NCI-H446 treated with DMSO at 0.1 percent for 48 hours (cell line): ENCODE data around the gene ERICH4.
"Not testable (repeated sequence)": the region's sequence is repeated elsewhere in the genome, so short reads cannot be mapped to it uniquely, and the experiment has no call there.

Experiments used
- DNase-seq: peaks from one replicate; lab custom pipeline; 2025; lab: John Stamatoyannopoulos, UW

Gene ERICH4

GRCh38 chr19:41414461-41414860 is 28.5 kb upstream of the ERICH4 start:
- DNase-seq: no peak

GRCh38 chr19:41415154-41415571 is 27.8 kb upstream of the ERICH4 start:
- no peak for DNase-seq

- no peak for DNase-seq
These were observed 26.7 kb upstream of the ERICH4 start for GRCh38 chr19:41416194-41416674.

DNA sequence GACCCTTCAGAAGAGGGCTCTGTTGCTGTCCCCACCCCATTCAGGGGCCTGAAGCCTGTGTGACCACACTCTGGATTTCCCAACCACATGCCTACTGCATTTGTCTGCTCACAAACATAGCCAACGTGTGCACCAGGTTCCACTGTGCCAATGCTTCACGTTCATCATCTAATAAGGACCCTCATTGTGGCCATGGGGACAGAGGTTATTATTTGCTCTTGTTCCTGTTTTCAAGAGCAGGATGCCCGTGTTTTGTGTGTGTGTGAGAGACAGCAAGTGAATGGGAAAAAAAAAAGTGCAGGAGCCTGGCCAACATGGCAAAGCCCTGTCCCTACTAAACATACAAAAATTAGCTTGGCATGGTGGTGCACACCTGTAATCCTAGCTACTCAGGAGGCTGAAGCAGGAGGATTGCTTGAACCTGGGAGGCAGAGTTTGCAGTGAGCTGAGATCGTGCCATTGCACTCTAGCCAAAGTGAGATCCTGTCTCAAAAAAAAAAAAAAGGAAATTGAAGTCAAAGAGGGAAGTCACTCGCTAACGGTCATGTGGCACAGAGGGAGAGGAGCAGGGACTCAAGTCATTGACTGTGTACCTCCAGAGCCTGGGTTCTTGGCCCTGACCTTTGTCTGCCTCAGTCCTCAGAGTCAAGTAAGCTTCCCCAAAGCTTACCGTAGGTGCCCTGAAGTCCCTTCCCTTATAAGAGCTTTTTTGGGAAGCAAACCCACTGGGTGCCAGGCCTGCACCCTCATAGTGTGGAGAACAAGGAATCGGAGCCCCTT is 22.7 kb upstream of the ERICH4 start:
- DNase-seq: no peak

DNA sequence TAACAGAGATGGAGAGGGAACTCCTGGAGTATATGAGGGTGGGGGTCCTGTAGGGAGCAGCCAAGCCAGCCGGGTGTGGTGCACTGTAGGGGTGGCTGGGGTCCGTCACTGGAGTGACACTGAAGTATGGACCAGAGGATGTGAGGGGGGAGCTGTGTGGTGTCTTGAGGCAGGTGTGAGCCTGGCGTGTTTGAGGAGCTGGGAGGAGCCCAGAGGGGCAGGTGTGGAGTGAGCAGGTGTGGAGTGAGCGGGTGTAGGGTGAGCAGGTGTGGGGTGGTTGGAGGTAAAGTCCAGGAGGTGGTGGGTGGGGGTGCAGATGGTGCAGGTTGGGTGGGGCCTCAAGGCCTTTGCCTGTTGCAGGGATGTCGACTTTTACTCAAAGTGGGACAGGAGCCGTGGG is 21.6 kb upstream of the ERICH4 start:
- DNase-seq: no peak

- no peak for DNase-seq
These were observed 21.0 kb upstream of the ERICH4 start for GRCh38 chr19:41421973-41422372.

- DNase-seq: no peak
These were observed 20.5 kb upstream of the ERICH4 start for GRCh38 chr19:41422456-41422855.

DNA sequence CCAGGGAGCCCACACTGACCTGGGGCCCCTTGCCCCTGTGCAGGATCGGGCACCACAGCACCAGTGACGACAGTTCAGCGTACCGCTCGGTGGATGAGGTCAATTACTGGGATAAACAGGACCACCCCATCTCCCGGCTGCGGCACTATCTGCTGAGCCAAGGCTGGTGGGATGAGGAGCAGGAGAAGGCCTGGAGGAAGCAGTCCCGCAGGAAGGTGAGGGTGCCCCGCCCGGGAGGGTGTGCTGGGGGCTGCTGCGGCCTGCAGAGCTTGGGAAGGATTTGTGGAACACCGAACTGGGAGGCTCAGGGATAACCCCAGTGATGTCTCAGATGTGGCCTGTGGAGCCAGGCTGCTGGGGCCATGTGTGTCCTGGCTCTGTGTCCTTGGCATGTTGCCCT is 20.0 kb upstream of the ERICH4 start:
- DNase-seq: no peak

- DNase-seq: no peak
These were observed 18.4 kb upstream of the ERICH4 start for GRCh38 chr19:41424335-41425173.

DNA sequence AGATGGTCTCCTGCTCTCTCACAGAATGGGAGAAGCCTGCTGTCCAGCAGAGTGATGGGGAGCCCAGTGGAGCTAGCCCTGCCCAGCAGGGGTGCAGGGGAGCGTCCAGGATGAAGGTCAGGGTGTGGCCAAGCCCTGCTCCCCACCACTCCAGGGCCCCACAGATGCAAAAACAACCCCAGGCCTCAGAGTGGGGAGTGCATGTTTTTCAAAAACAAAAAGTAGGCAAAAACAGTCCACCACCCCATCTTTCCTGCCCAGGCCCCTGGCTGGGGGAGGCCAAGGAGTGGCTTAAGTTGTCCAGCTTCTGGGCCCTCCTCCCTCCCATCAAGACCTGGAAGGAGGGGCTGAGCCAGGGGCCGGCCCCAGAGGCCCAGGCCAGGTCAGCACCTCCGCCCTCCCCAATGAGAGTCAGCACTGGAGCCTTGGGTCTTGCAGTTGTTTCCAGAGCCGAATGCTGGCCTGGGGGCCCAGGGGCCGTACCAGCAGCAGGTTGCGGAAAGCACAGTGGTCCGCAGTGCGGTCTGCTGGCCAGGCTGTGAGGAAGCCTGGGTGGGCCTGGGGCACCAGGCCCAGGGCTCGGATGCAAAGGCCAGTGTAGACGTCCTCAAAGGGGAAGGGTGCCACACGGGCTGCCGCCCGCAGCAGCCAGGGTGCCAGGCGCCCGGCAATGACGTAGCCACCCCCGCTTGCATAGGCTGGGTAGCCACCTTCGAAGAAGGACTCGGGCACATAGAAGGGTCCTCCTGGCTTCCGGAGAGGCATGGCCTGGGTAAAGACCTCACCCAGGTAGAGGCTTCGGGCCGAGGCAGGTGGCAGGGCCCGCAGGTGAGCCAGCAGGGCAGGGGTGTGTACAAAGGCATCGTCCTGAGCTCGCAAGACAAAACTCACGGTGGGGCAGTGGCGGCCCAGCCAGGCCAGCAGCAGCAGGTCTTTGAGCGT is 17.5 kb upstream of the ERICH4 start:
- no peak for DNase-seq

DNA sequence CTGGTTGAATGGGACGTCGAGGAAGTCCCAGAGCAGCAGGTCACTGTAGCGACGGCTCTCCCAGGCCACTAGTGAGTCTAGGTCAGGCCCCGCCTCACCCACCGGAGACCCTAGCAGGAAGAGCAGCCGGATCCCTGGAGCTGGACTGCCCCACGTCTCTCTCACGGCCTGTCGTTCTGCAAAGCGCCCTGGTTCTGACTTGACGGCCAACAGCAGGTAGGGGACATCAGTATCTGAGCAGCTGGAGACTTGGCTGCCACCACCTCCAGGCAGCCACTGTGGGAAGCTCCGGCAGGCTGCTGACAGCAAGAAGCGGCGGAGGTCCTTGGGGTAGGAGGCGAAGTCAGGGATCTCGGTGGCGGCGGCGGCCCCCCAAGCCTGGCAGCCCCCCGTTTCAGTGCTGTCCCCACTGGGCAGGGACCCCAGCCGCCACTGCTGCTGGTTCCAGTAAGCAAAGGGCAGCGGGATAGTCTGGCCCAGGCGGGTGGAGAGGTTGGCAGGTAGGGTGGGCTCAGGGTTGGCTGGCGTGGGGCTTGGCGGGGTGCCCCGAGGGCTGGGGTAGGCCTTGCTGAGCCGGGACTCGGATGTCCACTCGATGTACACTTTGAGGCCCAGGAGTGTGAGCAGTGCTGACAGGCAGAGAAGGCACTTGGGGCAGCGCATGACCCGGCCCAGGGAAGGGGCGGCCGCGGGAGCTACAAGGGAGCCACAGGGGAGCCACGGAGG is 16.7 kb upstream of the ERICH4 start:
- no peak for DNase-seq

DNA sequence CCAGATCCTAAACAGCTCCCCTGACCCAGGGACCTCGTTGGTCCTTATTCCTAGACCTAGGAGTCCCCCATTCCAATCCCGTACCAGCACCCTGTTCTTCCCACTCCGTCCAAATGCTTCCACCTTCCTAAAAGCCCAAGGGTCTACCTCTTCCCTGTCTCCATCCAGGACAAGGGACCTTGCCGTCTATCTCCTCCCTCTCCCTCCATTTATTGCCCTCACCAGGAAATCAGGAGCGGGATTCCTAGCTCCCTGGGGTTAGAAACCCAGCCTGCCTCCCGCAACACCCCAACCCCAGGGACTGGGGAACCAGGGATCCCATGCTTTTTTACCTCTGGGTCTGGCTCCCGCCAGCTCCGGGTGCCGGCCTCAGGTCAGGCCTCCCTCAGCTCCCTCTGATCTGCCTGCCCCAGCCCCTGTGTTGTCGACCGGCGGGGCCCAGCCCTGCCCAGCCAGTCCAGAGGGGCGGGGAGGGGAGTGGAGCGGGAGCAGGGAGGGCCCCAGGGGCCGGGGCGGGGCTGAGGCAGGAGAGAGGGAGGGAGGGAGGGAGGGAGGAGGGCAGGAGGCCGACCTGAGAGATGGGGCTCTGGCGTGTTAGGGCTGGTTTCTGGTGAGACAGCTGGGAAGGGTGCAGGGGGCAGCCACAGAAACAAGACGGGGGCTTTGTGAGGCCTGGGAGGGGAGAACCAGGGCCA is 15.9 kb upstream of the ERICH4 start, which contains the start of gene B3GNT8:
Gene B3GNT8 (minus strand): TSS at position 423 of the 695 bp plus-strand sequence. CDS start 596 bp downstream, outside the sequence.
- DNase-seq: no peak

DNA sequence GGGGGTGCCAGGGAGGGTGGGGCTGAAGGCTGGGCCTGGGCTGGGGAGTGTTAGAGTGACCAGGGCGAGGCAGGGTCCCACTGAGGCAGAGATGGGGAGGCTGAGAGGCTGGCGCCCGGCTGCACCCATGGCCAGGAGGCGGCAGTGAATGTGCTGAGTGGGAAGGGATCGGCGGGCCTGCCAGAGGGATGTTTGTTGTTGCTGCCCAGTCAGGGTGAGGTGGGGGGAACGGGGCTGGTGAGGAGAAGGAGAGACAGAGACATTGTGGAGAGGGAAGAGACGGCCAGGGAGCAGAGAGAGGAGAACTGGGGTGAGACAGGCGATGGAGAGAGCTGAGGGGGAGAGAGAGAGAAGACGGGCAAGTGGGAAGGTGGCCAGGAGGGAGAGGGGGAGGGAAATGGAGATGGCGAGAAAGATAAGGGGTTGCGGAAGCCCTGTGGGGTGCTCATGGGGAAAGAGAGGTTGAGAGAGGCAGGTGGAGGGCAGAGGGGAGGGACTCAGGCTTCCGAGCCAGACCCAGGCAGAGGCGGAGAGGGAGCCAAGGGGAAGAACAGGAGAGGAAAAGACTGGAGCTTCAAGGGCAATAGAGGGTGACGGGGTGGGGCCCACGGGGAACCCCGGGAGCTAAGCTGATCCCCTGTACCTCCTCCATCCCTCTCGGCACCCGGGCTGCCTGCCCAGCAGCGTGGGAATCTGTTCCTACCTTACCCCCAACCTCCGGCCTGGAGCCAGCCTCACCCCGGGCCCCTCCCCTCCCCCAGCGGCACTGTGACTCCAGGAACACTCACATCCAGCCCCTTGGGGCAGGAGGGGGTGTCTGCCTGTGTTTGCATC is 15.1 kb upstream of the ERICH4 start:
- no peak for DNase-seq

DNA sequence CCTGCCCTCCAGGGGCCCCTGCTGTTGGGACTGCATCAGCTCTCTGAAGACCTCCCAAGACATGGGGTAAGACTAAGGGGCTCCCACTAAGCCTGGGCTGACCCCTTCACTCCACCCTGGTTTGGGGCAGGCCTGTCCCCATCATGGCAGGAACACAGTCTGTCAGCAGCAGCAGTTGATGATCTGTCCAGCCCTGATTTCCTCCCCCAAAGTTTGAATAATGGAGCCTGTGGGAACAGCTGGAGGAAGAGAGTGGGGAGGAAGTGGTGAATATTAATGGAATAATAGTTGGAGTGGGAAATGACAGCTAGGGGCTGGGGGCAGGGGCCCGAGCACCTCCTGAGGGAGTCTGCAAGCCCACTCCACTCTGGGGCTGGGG is 14.5 kb upstream of the ERICH4 start:
- no peak for DNase-seq

DNA sequence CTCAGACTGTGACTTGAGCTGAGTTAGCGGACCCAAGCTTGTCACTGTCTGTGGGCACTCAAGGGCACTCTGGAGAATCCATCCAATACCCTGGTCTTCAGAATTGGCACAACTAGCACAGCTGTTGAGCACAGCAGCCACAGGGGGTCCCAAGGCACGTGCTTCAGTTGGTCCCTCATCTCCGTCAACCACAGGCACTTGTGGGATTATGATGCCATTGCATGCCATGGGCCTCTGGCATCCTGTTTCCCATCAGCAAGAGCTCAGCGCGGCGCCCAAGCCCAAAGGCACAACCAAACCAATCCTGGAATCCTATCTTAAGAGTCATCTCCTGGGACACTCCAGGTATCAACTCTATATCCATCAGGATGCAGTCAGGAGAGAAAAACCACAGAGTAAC is 12.0 kb upstream of the ERICH4 start:
- DNase-seq: no peak

- DNase-seq: no peak
These were observed 11.2 kb upstream of the ERICH4 start for GRCh38 chr19:41431426-41432386.

DNA sequence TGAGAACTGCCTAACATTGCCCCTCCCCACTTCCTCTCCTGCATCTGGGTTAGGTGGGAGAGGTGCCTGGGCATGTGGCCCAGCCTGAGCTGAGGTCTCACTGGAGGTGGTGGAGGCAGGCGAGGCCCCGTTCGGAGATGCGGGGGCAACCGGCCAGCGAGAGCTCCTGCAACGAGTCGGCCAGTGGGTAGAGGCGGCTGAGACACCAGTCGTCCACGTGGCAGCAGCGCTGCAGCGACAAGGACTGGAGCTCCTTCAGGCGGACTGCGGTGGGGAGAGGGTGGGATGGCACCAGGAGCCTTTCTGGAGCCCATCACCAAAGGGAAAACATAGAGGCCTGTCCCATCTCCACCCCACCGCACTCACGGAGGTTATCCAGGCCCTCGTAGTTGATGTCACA is 9.8 kb upstream of the ERICH4 start:
- no peak for DNase-seq

DNA sequence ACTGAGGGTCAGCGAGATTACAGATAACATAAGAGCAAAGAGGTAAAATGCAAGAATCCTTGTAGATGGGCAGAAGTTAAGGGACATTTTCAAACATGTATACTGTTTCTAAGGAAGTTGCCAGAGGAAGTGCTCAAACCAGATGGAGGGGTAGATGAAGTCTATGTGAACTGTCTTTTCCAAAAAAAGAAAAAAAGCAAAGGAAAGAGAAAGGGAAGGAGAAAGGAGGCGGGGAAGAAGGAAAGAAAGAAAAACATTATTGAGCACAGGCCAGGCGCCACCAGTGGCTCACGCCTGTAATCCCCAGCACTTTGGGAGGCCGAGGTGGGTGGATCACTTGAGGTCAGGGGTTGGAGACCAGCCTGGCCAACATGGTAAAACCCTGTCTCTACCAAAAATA is 8.5 kb upstream of the ERICH4 start:
- no peak for DNase-seq

- not testable (repeated sequence) for DNase-seq
These were observed 7.6 kb upstream of the ERICH4 start for GRCh38 chr19:41435376-41435775.
